Adipose tissue (tissue), 3 donors: ENCODE results near the gene AACS. TPM values are rescaled to one million over a fixed set of nuclear protein-coding genes. Genes with fewer than 3 reads are reported as not detected.

Experiments used
- H3K27ac ChIP-seq: one replicate; pipeline ENCODE4 v1.5.1; 2013; ENCODE audit warnings: low read depth, low read length
- WGBS, 3 donors: extraction: QIAGEN DNeasy Blood & Tissue Kit; methylation state at CpG; one replicate each; pipeline ENCODE4 v1.1.7; 2013; 5-methylcytosine and 5-hydroxymethylcytosine counted together
- polyA plus RNA-seq, 3 donors: library from polyadenylated mRNA; stranded (reverse); fragments of 200-250 nt; gene quantifications; one replicate each; pipeline ENCODE4 v1.2.3, GENCODE V29; 2013
- donor health status: healthy with polysubstance abuse.
- donor health status: Bipolar disorder and iron deficiency.
- donor health status: healthy.

AACS gene
- polyA plus RNA-seq, 3 donors, result 32.8 to 79.0 (median 35.0) TPM

- WGBS, 3 donors, result 86 to 89% (median 89%) methylated on average over 15 of the region's 15 CpGs
- H3K27ac ChIP-seq, result no peak overlapping the region
Measured at GRCh38 chr12:125162489-125163028, 97.3 kb downstream of the AACS start.

- WGBS, 3 donors, result 79 to 87% (median 82%) methylated on average over 12 of the region's 12 CpGs
- H3K27ac ChIP-seq, result no peak overlapping the region
Measured at GRCh38 chr12:125163148-125163547, 97.9 kb downstream of the AACS start.

- WGBS, 3 donors, result 87 to 89% (median 89%) methylated on average over 8 of the region's 8 CpGs
- H3K27ac ChIP-seq, result no peak overlapping the region
Measured at GRCh38 chr12:125164541-125164940, 99.3 kb downstream of the AACS start.

GRCh38 chr12:125166041-125166440 lies 100.8 kb downstream of the AACS start:
- no peak overlapping the region for H3K27ac ChIP-seq
- WGBS, 3 donors, result 88 to 90% (median 88%) methylated on average over 4 of the region's 4 CpGs

GRCh38 chr12:125167658-125168057 lies 102.4 kb downstream of the AACS start:
- WGBS, 3 donors, result 82 to 89% (median 88%) methylated on average over 3 of the region's 3 CpGs
- no peak overlapping the region for H3K27ac ChIP-seq

- WGBS, 3 donors, result 53 to 61% (median 59%) methylated on average over 2 of the region's 2 CpGs
- H3K27ac ChIP-seq, result no peak overlapping the region
Measured at GRCh38 chr12:125169451-125169850, 104.2 kb downstream of the AACS start.

GRCh38 chr12:125169870-125170269 lies 104.6 kb downstream of the AACS start:
- WGBS, 3 donors, result 83 to 84% (median 83%) methylated on average over 8 of the region's 8 CpGs
- no peak overlapping the region for H3K27ac ChIP-seq

GRCh38 chr12:125171267-125171666 lies 106.0 kb downstream of the AACS start:
- WGBS, 3 donors, result 60 to 71% (median 63%) methylated on average over 3 of the region's 3 CpGs
- H3K27ac ChIP-seq, result no peak overlapping the region

- H3K27ac ChIP-seq, result no peak overlapping the region
- WGBS, 3 donors, result 76 to 81% (median 77%) methylated on average over 9 of the region's 9 CpGs
Measured at GRCh38 chr12:125172231-125172850, 107.1 kb downstream of the AACS start.

GRCh38 chr12:125175576-125175975 lies 110.3 kb downstream of the AACS start:
- H3K27ac ChIP-seq, result no peak overlapping the region

GRCh38 chr12:125178222-125178621 lies 113.0 kb downstream of the AACS start:
- 66 to 79% (median 71%) methylated on average over 2 of the region's 2 CpGs for WGBS, 3 donors
- H3K27ac ChIP-seq, result no peak overlapping the region

- H3K27ac ChIP-seq, result no peak overlapping the region
- WGBS, 3 donors, result 77 to 84% (median 79%) methylated on average over 3 of the region's 3 CpGs
Measured at GRCh38 chr12:125180144-125180543, 114.9 kb downstream of the AACS start.

GRCh38 chr12:125181107-125181506 lies 115.9 kb downstream of the AACS start:
- H3K27ac ChIP-seq, result no peak overlapping the region
- 75 to 86% (median 86%) methylated on average over 1 of the region's 1 CpG for WGBS, 3 donors

- H3K27ac ChIP-seq, result no peak overlapping the region
- 4 to 5% (median 5%) methylated on average over 27 of the region's 27 CpGs for WGBS, 3 donors
Measured at GRCh38 chr12:125183187-125184067, 118.2 kb downstream of the AACS start.

- no peak overlapping the region for H3K27ac ChIP-seq
- WGBS, 3 donors, result 29 to 36% (median 35%) methylated on average over 16 of the region's 16 CpGs
Measured at GRCh38 chr12:125184213-125184967, 119.2 kb downstream of the AACS start.

- no peak overlapping the region for H3K27ac ChIP-seq
- 5 to 8% (median 8%) methylated on average over 21 of the region's 21 CpGs for WGBS, 3 donors
Measured at GRCh38 chr12:125185311-125185739, 120.1 kb downstream of the AACS start.

GRCh38 chr12:125185740-125186470 lies 120.7 kb downstream of the AACS start, which contains the start of gene TMEM132B:
Gene TMEM132B, plus strand, starts transcription at chr12:125186386.
- H3K27ac ChIP-seq, result no peak within 1 kb of the TSS
- WGBS, 3 donors, result 1 to 3% (median 1%) methylated on average over 35 to 66 of the region's 71 CpGs
